Activated CD4-positive, alpha-beta T cell treated with anti-CD3 and anti-CD28 coated beads, Interleukin-2, Interleukin-6, amounts not matched to agents 100 ng/mL and 50 ng/mL, durations not matched to agents 16 hours and 8 hours (primary cell): ENCODE measurements around the gene PLN.
A peak's percentile ranks its signal among the peaks of the same experiment; 100 is the strongest.

ENCODE experiments used
- DNase-seq: peaks from one replicate; pipeline ENCODE4 v3.0.0-alpha.2; 2020

The PLN gene

GRCh38 chr6:118542184-118542952 is 5.7 kb upstream of the PLN start:
- DNase-seq = no peak

- no peak for DNase-seq
Measured at GRCh38 chr6:118544105-118544504, 4.0 kb upstream of the PLN start.

- DNase-seq = no peak
Measured at GRCh38 chr6:118546164-118546879, 1.8 kb upstream of the PLN start.

GRCh38 chr6:118546880-118547218 is 1.2 kb upstream of the PLN start:
- no peak for DNase-seq

- DNase-seq = no peak
Measured at GRCh38 chr6:118548613-118549012, 517 bp downstream of the PLN start.

- peak; percentile 41 for DNase-seq
Measured at GRCh38 chr6:118551063-118552053, 3.3 kb downstream of the PLN start.

- DNase-seq = no peak
Measured at GRCh38 chr6:118553132-118553531, 5.0 kb downstream of the PLN start.

- DNase-seq = no peak
Measured at GRCh38 chr6:118554698-118555097, 6.6 kb downstream of the PLN start.

- DNase-seq = peak; percentile 57
Measured at GRCh38 chr6:118558464-118559217, 10.5 kb downstream of the PLN start.

GRCh38 chr6:118559659-118560058 is 11.6 kb downstream of the PLN start:
- no peak for DNase-seq

GRCh38 chr6:118562248-118562647 is 14.2 kb downstream of the PLN start:
- DNase-seq = no peak

- no peak for DNase-seq
Measured at GRCh38 chr6:118562959-118563358, 14.9 kb downstream of the PLN start.

GRCh38 chr6:118565311-118565960 is 17.3 kb downstream of the PLN start:
- peak; percentile 41 for DNase-seq

GRCh38 chr6:118567974-118568373 is 19.9 kb downstream of the PLN start:
- no peak for DNase-seq

GRCh38 chr6:118569498-118569897 is 21.4 kb downstream of the PLN start:
- no peak for DNase-seq

GRCh38 chr6:118571121-118571520 is 23.0 kb downstream of the PLN start:
- DNase-seq = no peak

- no peak for DNase-seq
Measured at GRCh38 chr6:118574051-118574865, 26.2 kb downstream of the PLN start.

GRCh38 chr6:118577972-118578371 is 29.9 kb downstream of the PLN start:
- DNase-seq = no peak

- no peak for DNase-seq
Measured at GRCh38 chr6:118578617-118579016, 30.5 kb downstream of the PLN start.

- DNase-seq = no peak
Measured at GRCh38 chr6:118579786-118580185, 31.7 kb downstream of the PLN start.
